Left ventricle myocardium inferior (tissue), 1 donor: ENCODE measurements around the gene COL24A1. TPM values are rescaled to one million over a fixed set of nuclear protein-coding genes. Genes with fewer than 3 reads are reported as not detected.
"Not testable (repeated sequence)": the region's sequence is repeated elsewhere in the genome, so short reads cannot be mapped to it uniquely, and the experiment has no call there.

Source experiments
- DNase-seq: peaks from one replicate; pipeline ENCODE4 v3.0.0-alpha.2; 2020
- H3K27ac ChIP-seq: fragments of 200-600 bp; replicated peaks from 2 replicates; pipeline ENCODE4 v1.8.0; 2021
- H3K27me3 ChIP-seq: fragments of 200-600 bp; 2 replicates; pipeline ENCODE4 v1.8.0; 2021; ENCODE audit warnings: low read depth
- H3K36me3 ChIP-seq: fragments of 200-600 bp; 2 replicates; pipeline ENCODE4 v1.8.0; 2021
- H3K4me1 ChIP-seq: fragments of 200-600 bp; 2 replicates; pipeline ENCODE4 v1.8.0; 2021
- H3K4me3 ChIP-seq: fragments of 200-600 bp; 2 replicates; pipeline ENCODE4 v1.8.0; 2021; ENCODE audit warnings: mild to moderate bottlenecking, moderate library complexity
- H3K9me3 ChIP-seq: fragments of 200-600 bp; replicated peaks from 2 replicates; pipeline ENCODE4 v1.8.0; 2021
- intact Hi-C: fragments of 100-400 bp; cut with micrococcal nuclease; formaldehyde crosslinking; loops from one replicate; pipeline ENCODE4 v1.11.0; 2022
- total RNA-seq: library from RNA; stranded (reverse); fragmentation: NEBNext Ultra II Directional; extraction: Animal tissue kit (Norgen Biotek cat#: 25700); gene quantifications from one replicate; pipeline ENCODE4 v1.2.1, GENCODE V29; 2021
- TF ChIP-seq, protein P1 (sequence below): fragments of 200-600 bp; IDR thresholded peaks from 2 replicates; pipeline ENCODE4 v1.8.0; 2021; ENCODE audit warnings: antibody characterized with exemption, mild to moderate bottlenecking, borderline replicate concordance
- donor health status: DM: no; HTN: yes; CAD: no; lungs with severe emphysema.

The COL24A1 gene
- total RNA-seq, 1 donor from 2014 or later: 0.74 TPM

DNA sequence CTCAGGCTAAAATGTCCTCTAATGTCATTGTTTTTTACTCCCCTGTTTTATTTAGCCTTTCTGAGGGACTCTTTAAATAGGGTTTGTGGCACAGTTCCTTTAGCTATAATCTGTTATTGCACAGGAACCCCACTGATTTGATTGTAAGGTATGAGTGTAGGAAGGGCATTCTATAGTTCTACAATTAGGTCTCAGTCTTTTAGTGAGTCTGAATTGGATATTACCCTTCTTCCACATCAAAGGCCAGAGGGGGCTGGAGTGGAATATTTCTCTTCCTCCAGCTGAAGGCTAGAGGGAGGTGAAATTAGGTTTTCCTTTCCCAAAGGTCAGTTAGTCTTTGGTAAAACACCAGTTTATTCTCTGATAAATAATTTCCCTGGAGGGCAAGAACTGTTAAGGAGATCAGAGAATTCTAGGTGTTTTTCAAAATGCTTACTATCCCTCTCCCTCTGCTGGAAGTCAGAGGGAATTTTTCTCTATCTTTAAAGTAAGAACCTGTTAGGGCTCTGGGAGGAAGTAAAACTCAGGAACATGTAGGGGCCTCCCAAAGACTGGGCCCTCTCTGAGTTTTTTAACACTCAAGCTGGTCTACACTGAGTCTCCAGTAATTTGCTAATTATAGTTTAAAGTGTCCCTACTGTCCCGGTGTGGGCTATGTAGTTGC, 272.1 kb downstream of the COL24A1 start:
- DNase-seq: no peak
- Histone ChIP-seq H3K4me1 (no peaks in the 10 kb centered on the region), H3K4me3 (no peak overlapping the region), H3K9me3 (no peaks in the 10 kb centered on the region), H3K36me3 (no peaks in the 10 kb centered on the region), H3K27me3 (no peaks in the 10 kb centered on the region), H3K27ac (no peak overlapping the region)
- intact Hi-C loops: no loop called here
- TF ChIP-seq, protein P1, sequence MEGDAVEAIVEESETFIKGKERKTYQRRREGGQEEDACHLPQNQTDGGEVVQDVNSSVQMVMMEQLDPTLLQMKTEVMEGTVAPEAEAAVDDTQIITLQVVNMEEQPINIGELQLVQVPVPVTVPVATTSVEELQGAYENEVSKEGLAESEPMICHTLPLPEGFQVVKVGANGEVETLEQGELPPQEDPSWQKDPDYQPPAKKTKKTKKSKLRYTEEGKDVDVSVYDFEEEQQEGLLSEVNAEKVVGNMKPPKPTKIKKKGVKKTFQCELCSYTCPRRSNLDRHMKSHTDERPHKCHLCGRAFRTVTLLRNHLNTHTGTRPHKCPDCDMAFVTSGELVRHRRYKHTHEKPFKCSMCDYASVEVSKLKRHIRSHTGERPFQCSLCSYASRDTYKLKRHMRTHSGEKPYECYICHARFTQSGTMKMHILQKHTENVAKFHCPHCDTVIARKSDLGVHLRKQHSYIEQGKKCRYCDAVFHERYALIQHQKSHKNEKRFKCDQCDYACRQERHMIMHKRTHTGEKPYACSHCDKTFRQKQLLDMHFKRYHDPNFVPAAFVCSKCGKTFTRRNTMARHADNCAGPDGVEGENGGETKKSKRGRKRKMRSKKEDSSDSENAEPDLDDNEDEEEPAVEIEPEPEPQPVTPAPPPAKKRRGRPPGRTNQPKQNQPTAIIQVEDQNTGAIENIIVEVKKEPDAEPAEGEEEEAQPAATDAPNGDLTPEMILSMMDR: peak; percentile 34

DNA sequence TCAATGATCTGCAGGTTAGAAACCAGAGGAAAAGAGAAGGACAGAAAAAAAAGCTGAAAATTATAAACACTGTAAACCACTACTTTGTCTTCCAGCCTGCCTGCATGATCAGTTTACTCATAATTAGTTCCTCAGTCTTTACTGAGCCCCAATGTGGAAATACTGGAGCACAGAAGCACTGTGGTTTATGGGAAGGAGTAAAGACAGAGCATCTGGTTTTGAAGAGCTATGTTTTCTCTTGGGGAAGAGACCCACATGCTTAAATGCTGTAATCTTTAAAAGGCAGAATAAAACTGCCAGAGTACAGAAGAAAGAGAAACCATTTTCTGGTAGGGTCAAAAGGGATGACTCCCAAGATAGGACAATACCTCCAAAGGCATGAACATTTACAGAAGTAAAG, 289.4 kb downstream of the COL24A1 start:
- no peak overlapping the region for H3K27ac ChIP-seq
- no peaks in the 10 kb centered on the region for H3K27me3 ChIP-seq
- no peak for DNase-seq
- TF ChIP-seq, protein P1: no peak
- no peaks in the 10 kb centered on the region for H3K4me1 ChIP-seq
- no peaks in the 10 kb centered on the region for H3K9me3 ChIP-seq
- H3K36me3 ChIP-seq: no peaks in the 10 kb centered on the region
- intact Hi-C loops: no loop called here
- H3K4me3 ChIP-seq: no peak overlapping the region

DNA sequence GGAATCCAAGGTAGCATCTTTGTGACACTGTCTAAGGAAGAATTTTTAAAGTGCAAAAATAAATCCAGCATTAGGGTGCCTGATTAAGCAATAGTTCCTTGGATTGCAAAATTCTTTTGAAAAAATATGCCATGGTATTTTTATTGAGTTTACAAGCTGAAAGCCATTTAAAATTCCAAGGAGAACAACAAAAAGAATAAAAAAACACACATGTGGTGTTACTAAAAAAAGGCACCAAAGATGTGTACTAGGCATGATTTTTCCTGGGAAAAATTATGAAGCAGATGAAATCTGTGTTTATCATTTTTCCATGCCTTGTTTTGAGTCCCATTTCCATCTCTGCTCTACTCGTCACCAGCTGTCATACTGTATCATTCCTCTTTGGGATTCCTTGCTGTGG, 291.4 kb downstream of the COL24A1 start:
- H3K27me3 ChIP-seq: no peaks in the 10 kb centered on the region
- H3K4me3 ChIP-seq: no peak overlapping the region
- intact Hi-C loops: no loop called here
- H3K9me3 ChIP-seq: no peaks in the 10 kb centered on the region
- H3K27ac ChIP-seq: no peak overlapping the region
- DNase-seq: no peak
- H3K36me3 ChIP-seq: no peaks in the 10 kb centered on the region
- no peaks in the 10 kb centered on the region for H3K4me1 ChIP-seq
- TF ChIP-seq, protein P1: no peak

DNA sequence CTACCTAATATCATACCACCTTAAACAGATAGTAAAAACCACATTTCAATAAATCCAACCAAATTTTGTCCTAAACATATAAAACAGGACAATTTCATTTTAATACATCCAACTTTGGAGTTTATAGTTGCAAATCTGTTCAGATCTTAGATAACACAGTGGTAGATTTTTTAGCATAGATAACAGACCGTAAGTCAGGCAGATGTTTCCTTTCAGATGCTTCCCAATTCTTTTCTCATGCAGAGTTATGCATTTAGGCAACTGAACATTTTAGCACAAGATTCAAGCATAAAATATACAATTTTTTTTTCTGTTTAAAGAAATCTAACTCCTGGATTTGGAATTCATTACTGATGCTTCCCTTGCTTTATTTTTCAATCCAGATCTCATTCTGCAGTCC, 291.8 kb downstream of the COL24A1 start:
- H3K9me3 ChIP-seq: no peaks in the 10 kb centered on the region
- DNase-seq: no peak
- intact Hi-C loops: no loop called here

DNA sequence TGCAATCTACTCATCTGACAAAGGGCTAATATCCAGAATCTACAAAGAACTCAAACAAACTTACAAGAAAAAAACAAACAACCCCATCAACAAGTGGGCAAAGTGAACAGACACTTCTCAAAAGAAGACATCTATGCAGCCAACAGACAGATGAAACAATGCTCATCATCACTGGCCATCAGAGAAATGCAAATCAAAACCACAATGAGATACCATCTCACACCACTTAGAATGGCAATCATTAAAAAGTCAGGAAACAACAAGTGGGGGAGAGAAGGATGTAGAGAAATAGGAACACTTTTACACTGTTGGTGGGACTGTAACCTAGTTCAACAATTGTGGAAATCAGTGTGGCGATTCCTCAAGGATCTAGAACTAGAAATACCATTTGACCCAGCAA, 292.9 kb downstream of the COL24A1 start:
- H3K4me1 ChIP-seq, H3K9me3 ChIP-seq, H3K4me3 ChIP-seq, H3K36me3 ChIP-seq, DNase-seq, H3K27ac ChIP-seq, intact Hi-C loops, H3K27me3 ChIP-seq: not testable (repeated sequence)

More for the DNA sequence above, 291.8 kb downstream of the COL24A1 start:
- H3K27ac ChIP-seq: no peak overlapping the region
- H3K27me3 ChIP-seq: no peaks in the 10 kb centered on the region
- no peaks in the 10 kb centered on the region for H3K4me1 ChIP-seq
- H3K4me3 ChIP-seq: no peak overlapping the region
- no peaks in the 10 kb centered on the region for H3K36me3 ChIP-seq
- TF ChIP-seq, protein P1: no peak

DNA sequence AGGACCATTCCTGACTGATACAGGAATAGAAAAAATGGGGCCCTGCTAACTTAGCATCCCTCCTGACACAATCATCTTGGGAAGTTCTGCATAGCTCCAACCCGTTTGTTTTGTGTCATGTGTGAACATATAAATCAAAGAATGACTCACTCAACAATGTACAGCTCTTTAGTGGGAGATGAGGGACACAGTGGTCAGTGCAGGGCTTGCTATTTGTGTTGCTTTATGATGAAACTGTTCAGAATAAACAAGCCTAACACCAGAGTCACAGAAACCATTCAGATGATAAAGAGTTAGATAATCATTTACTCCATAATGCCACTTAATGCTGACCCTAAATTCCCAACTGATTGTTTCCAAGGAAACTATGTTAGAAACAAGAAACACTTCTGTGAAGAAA, 294.1 kb downstream of the COL24A1 start:
- H3K27ac ChIP-seq: no peak overlapping the region
- H3K27me3 ChIP-seq: no peaks in the 10 kb centered on the region
- H3K4me3 ChIP-seq: no peak overlapping the region
- DNase-seq: no peak
- no peaks in the 10 kb centered on the region for H3K9me3 ChIP-seq
- TF ChIP-seq, protein P1: no peak
- no peaks in the 10 kb centered on the region for H3K36me3 ChIP-seq
- intact Hi-C loops: no loop called here
- no peaks in the 10 kb centered on the region for H3K4me1 ChIP-seq
